Measurements from ENCODE around the gene PRR32. TPM values are rescaled to one million over a fixed set of nuclear protein-coding genes. Genes with fewer than 3 reads are reported as not detected.

The PRR32 gene
- total and polyA plus RNA-seq, 2 of the 8 experiments (the other 6 are each of a cell fraction or from before 2014, with no cell fraction given) = not detected

DNA sequence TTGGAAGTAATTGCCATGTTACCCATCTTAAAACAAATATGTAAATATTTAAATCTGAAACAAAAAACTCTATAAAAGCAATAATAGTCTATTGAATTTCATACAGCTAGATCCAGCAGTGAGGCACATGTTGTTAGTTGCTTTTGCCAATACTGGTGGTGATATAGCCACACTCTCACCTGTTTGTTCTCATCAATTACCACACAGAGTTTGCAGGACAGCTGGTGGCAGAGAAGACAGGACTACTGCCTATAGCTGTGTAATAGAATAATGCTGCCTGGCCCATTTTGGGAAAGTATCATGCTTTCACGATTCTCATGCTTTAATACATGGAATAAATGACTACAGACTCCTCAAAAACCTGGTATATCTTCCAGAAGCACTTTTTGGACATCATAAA lies 3.7 kb upstream of the PRR32 start:
- H3K27ac ChIP-seq (ENCODE audit: low read depth, low read length) = no peak overlapping the region
- 71% methylated on average over 1 of the region's 1 CpG; no CpG with 5 or more reads in 1 of the 2 experiments for WGBS, 2 experiments (ENCODE audit: extremely low coverage in 1 of 2, insufficient coverage in 1 of 2, insufficient read length in 1 of 2, insufficient replicate concordance in 2 of 2, low coverage in 1 of 2, low lambda C conversion rate in 2 of 2, missing lambda C conversion rate in 1 of 2)
- FAIRE-seq = no peak

More for the DNA sequence above, 3.7 kb upstream of the PRR32 start:
- Histone ChIP-seq H4K20me1 (replicated peaks in 1 of 2; ENCODE audit: control insufficient read depth in 1 of 2, insufficient read depth in 2 of 2, low read length in 2 of 2) (no peaks in the 10 kb centered on the region), H3K9me3 (ENCODE audit: insufficient read depth in 2 of 2, low read depth in 1 of 2, low read length in 1 of 2) (no peaks in the 10 kb centered on the region), H4K91ac (replicated peaks; ENCODE audit: insufficient read length, low read length) (no peak overlapping the region), H4K8ac (ENCODE audit: extremely low read depth, insufficient read depth, low read length) (no peak overlapping the region), H3K23me2 (ENCODE audit: low read depth, low read length) (no peaks in the 10 kb centered on the region), H3K4ac (replicated peaks; ENCODE audit: insufficient read length, low read depth, low read length) (no peak overlapping the region), H3K9ac (replicated peaks in 1 of 4; ENCODE audit: extremely low read depth in 1 of 4, low read depth in 3 of 4, low read length in 3 of 4) (no peak overlapping the region), H3K23ac (ENCODE audit: insufficient read length) (no peak overlapping the region), H2BK20ac (ENCODE audit: low read length) (no peak overlapping the region), H2BK15ac (ENCODE audit: low read length) (no peak overlapping the region), H3K79me2 (ENCODE audit: control insufficient read depth in 1 of 2, insufficient read depth in 2 of 2, low read length in 2 of 2) (no peaks in the 10 kb centered on the region), H3K14ac (ENCODE audit: insufficient read length) (no peak overlapping the region), H3K4me3 (ENCODE audit: extremely low read depth in 1 of 4, insufficient read depth in 2 of 4, low read depth in 3 of 4, low read length in 4 of 4) (no peak overlapping the region), H3K18ac (ENCODE audit: extremely low read depth, low read length) (no peak overlapping the region), H2BK5ac (ENCODE audit: low read depth, low read length) (no peak overlapping the region), H3K56ac (replicated peaks; ENCODE audit: insufficient read length, low read depth, low read length) (no peak overlapping the region), H2AFZ (ENCODE audit: low read length) (no peak overlapping the region), H3K4me2 (ENCODE audit: insufficient read depth in 1 of 2, low read depth in 2 of 2, low read length in 2 of 2) (no peak overlapping the region), H3K36me3 (ENCODE audit: control insufficient read depth in 2 of 4, insufficient read depth in 4 of 4, low read length in 3 of 4) (no peaks in the 10 kb centered on the region), H2BK12ac (ENCODE audit: low read depth, low read length) (no peak overlapping the region), H3K79me1 (ENCODE audit: low read depth, low read length) (no peaks in the 10 kb centered on the region), H3K4me1 (replicated peaks in 1 of 4; ENCODE audit: control insufficient read depth in 3 of 4, insufficient read depth in 4 of 4, low read length in 3 of 4) (no peaks in the 10 kb centered on the region), H2BK120ac (replicated peaks; ENCODE audit: low read depth, low read length) (no peak overlapping the region), H4K5ac (ENCODE audit: insufficient read length, low read depth, low read length) (no peak overlapping the region), H3K27me3 (replicated peaks in 1 of 4; ENCODE audit: control insufficient read depth in 3 of 4, extremely low read depth in 1 of 4, insufficient read depth in 3 of 4, low read length in 3 of 4) (no peaks in the 10 kb centered on the region), H2AK5ac (ENCODE audit: low read depth, low read length) (no peak overlapping the region)
- POLR2A ChIA-PET (ENCODE audit: partially characterized antibody) = no interaction called here
- no peak for TF ChIP-seq POU5F1 (IDR thresholded peaks at IDR 0.05; ENCODE audit: low read depth, low read length)
- DNase-seq (ENCODE audit: low read depth in 1 of 2, low spot score in 2 of 2) = no peak
- CTCF ChIA-PET (ENCODE audit: partially characterized antibody) = no interaction called here
